B cell (primary cell): ENCODE data around the gene PPARG. TPM values are rescaled to one million over a fixed set of nuclear protein-coding genes. Genes with fewer than 3 reads are reported as not detected.

Experiments used
- ATAC-seq: fragments of 200-7000 bp; cut with Tn5 transposase; one replicate; pipeline ENCODE4 v1.10.0; 2021; ENCODE audit warnings: low read depth, mild to moderate bottlenecking, moderate number of reproducible peaks, moderate library complexity
- CTCF ChIA-PET: fragments of 350-600 bp; sonication (Branson Sonifier 250); formaldehyde crosslinking; loops from one replicate; lab custom pipeline; 2021; ENCODE audit warnings: antibody characterized with exemption, inconsistent platforms; lab: Charles Lee
- POLR2A ChIA-PET: fragments of 350-600 bp; sonication (Branson Sonifier 250); formaldehyde crosslinking; loops from one replicate; lab custom pipeline; 2021; ENCODE audit warnings: antibody characterized with exemption; lab: Charles Lee
- DNase-seq: peaks from one replicate; pipeline ENCODE4 v3.0.0; 2013
- H2AFZ ChIP-seq: 2 replicates; pipeline ENCODE4 v1.6.1; 2012; ENCODE audit warnings: mild to moderate bottlenecking, low read depth, low read length; ENCODE audit not compliant: insufficient read depth, poor library complexity, severe bottlenecking
- H3K27ac ChIP-seq, 2 donors: 1 replicate in 1 of 2; 2 replicates in 1 of 2; pipeline ENCODE4 v1.5.1; 2012 to 2013; ENCODE audit warnings: low read length in 2 of 2, mild to moderate bottlenecking in 2 of 2, moderate library complexity in 1 of 2
- H3K27me3 ChIP-seq, 4 experiments: fragments of 200-600 bp in 1 of 4; sonication (generic) in 1 of 4; replicated peaks in 1 of 4; 1 replicate in 2 of 4; 2 replicates in 2 of 4; pipeline versions ENCODE4 v1.6.1 to v1.7.0; 2013 to 2016; ENCODE audit warnings: low read length in 3 of 4, mild to moderate bottlenecking in 2 of 4, mixed read lengths in 1 of 4, moderate library complexity in 1 of 4; ENCODE audit not compliant: insufficient read depth in 4 of 4, control insufficient read depth in 3 of 4; ENCODE audit errors: control extremely low read depth in 1 of 4
- H3K36me3 ChIP-seq, 2 experiments: replicated peaks in 1 of 2; 1 replicate in 1 of 2; 2 replicates in 1 of 2; pipeline versions ENCODE4 v1.6.1 to v1.7.1; 2013; ENCODE audit warnings: low read length in 1 of 2; ENCODE audit not compliant: insufficient read depth in 2 of 2, control insufficient read depth in 1 of 2; ENCODE audit errors: control extremely low read depth in 1 of 2, extremely low read depth in 1 of 2
- H3K4me1 ChIP-seq, 2 donors: fragments of 200-600 bp in 1 of 2; sonication (generic) in 1 of 2; 1 replicate in 1 of 2; 2 replicates in 1 of 2; pipeline versions ENCODE4 v1.5.1 to v1.6.1; 2013 to 2017; ENCODE audit warnings: low read length in 2 of 2; ENCODE audit not compliant: control insufficient read depth in 2 of 2, insufficient read depth in 2 of 2
- H3K4me2 ChIP-seq: replicated peaks from 2 replicates; pipeline ENCODE3; 2012; ENCODE audit warnings: mild to moderate bottlenecking, low read depth, low read length; ENCODE audit not compliant: poor library complexity, severe bottlenecking
- H3K4me3 ChIP-seq, 5 experiments: fragments of 200-600 bp in 1 of 5; sonication (generic) in 1 of 5; 1 replicate in 3 of 5; 2 replicates in 2 of 5; pipeline versions ENCODE4 v1.5.1 to v1.7.0; 2011 to 2016; ENCODE audit warnings: low read length in 4 of 5, mild to moderate bottlenecking in 4 of 5, low read depth in 2 of 5, control low read depth in 1 of 5, moderate library complexity in 1 of 5; ENCODE audit not compliant: insufficient read depth in 1 of 5; ENCODE audit errors: control extremely low read depth in 1 of 5, extremely low read depth in 1 of 5
- H3K79me2 ChIP-seq: fragments of 200-600 bp; sonication (generic); one replicate; pipeline ENCODE4 v1.6.0; 2016; ENCODE audit warnings: low read length; ENCODE audit not compliant: control insufficient read depth, insufficient read depth
- H3K9ac ChIP-seq: fragments of 200-600 bp; sonication (generic); 2 replicates; pipeline ENCODE4 v1.6.1; 2017; ENCODE audit warnings: mild to moderate bottlenecking, low read length, moderate library complexity
- H3K9me3 ChIP-seq, 3 donors: one replicate each; pipeline versions ENCODE4 v1.6.1 to v1.7.1; 2013; ENCODE audit warnings: low read length in 2 of 3; ENCODE audit not compliant: control insufficient read depth in 2 of 3, insufficient read depth in 1 of 3; ENCODE audit errors: control extremely low read depth in 1 of 3
- H4K20me1 ChIP-seq: 2 replicates; pipeline ENCODE4 v1.6.0; 2012; ENCODE audit warnings: mild to moderate bottlenecking, low read length; ENCODE audit not compliant: insufficient read depth, control insufficient read depth, poor library complexity, severe bottlenecking
- H3K27ac Mint-ChIP-seq: one replicate; pipeline ENCODE4 v1.8.0; 2021; ENCODE audit warnings: mixed read lengths
- H3K27me3 Mint-ChIP-seq: one replicate; pipeline ENCODE4 v1.8.0; 2021; ENCODE audit warnings: mixed read lengths
- H3K4me1 Mint-ChIP-seq: one replicate; pipeline ENCODE4 v1.8.0; 2021; ENCODE audit warnings: mixed read lengths
- H3K4me3 Mint-ChIP-seq: one replicate; pipeline ENCODE4 v1.8.0; 2021; ENCODE audit warnings: mixed read lengths
- H3K9me3 Mint-ChIP-seq: one replicate; pipeline ENCODE4 v1.8.0; 2022; ENCODE audit warnings: mixed read lengths; ENCODE audit not compliant: insufficient read depth
- CTCF ChIP-seq: fragments of 200-600 bp; IDR thresholded peaks from one replicate; pipeline ENCODE4 v1.8.0; 2022; ENCODE audit warnings: antibody characterized with exemption, mild to moderate bottlenecking
- EZH2 ChIP-seq: IDR thresholded peaks from 2 replicates; pipeline ENCODE4 v1.6.1; 2012; ENCODE audit warnings: borderline replicate concordance, low read depth, mild to moderate bottlenecking, moderate library complexity, low read length; ENCODE audit not compliant: insufficient read depth, poor library complexity, severe bottlenecking
- WGBS: methylation state at CpG from one replicate; pipeline ENCODE4 v1.1.5; 2013; ENCODE audit warnings: missing lambda C conversion rate; ENCODE audit not compliant: insufficient coverage; 5-methylcytosine and 5-hydroxymethylcytosine counted together
- intact Hi-C: fragments of 100-400 bp; cut with micrococcal nuclease; formaldehyde crosslinking; loops from one replicate; pipeline ENCODE4 v1.10.0; 2022
- polyA plus RNA-seq: library from polyadenylated mRNA; depleted of rRNA; stranded (reverse); fragments of >200 nt; gene quantifications from 2 replicates; pipeline ENCODE4 v1.2.3, GENCODE V29; 2012
- total RNA-seq, 2 donors: library from RNA; stranded (reverse); fragments of 120-200 nt in 1 of 2; gene quantifications; 1 replicate in 1 of 2; 2 replicates in 1 of 2; pipeline versions ENCODE4 v1.2.3 to v1.2.4, GENCODE V29; 2013 to 2022

The PPARG gene
- total and polyA plus RNA-seq, 2 donors (not counting 1 experiment from before 2014, with no cell fraction given): 0.12 to 0.44 TPM

DNA sequence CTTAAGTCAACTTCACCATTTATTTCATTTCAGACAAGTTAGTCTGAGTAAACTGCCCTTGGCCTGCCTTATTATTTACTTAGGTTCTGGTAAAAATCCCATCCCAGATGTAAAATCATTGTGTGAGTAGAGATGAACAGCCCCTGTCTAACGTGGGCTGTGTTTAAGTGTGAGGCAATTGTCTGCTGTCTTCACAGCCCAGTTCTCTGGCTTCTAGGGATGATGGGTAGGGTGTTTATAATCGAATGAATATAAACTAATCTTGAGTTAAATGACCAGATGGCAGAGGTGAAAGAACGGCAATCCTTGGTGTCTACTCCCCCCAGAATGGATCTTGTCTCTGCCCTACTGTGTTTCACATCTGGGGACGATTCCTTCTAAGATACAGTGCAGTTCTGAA, 20.8 kb downstream of the PPARG start:
- intact Hi-C loops: no loop called here
- H4K20me1 ChIP-seq: no peaks in the 10 kb centered on the region
- H3K27me3 ChIP-seq: no peaks in the 10 kb centered on the region
- no peak overlapping the region for H3K27ac Mint-ChIP-seq
- no peak overlapping the region for H3K9ac ChIP-seq
- no peak overlapping the region for H3K4me2 ChIP-seq
- no peak overlapping the region for H3K4me3 Mint-ChIP-seq
- no peaks in the 10 kb centered on the region for H3K79me2 ChIP-seq
- no peak overlapping the region for H3K4me3 ChIP-seq
- TF ChIP-seq EZH2: no peak
- no peak for TF ChIP-seq CTCF
- ChIA-PET POLR2A (no interaction called here), CTCF (no interaction called here)
- H3K27me3 Mint-ChIP-seq: peaks cover 8% of the 10 kb centered on the region
- no peaks in the 10 kb centered on the region for H3K4me1 Mint-ChIP-seq
- H3K4me1 ChIP-seq: no peaks in the 10 kb centered on the region
- H3K9me3 Mint-ChIP-seq: no peaks in the 10 kb centered on the region
- H2AFZ ChIP-seq: no peak overlapping the region
- no peak overlapping the region for H3K27ac ChIP-seq
- no peaks in the 10 kb centered on the region for H3K36me3 ChIP-seq
- WGBS: no CpG with 5 or more reads among the region's 4 CpGs
- no peaks in the 10 kb centered on the region for H3K9me3 ChIP-seq
- DNase-seq (no peak), ATAC-seq (no peak)

- intact Hi-C loops: no loop called here
- TF ChIP-seq EZH2 (no peak), CTCF (no peak)
- DNase-seq: no peak
- Histone ChIP-seq H3K4me3 (no peak overlapping the region), H3K9ac (no peak overlapping the region), H2AFZ (no peak overlapping the region), H3K36me3 (no peaks in the 10 kb centered on the region), H3K4me2 (no peak overlapping the region), H3K27me3 (no peaks in the 10 kb centered on the region), H3K9me3 (no peaks in the 10 kb centered on the region), H3K79me2 (no peaks in the 10 kb centered on the region), H3K27ac (no peak overlapping the region), H3K4me1 (no peaks in the 10 kb centered on the region), H4K20me1 (no peaks in the 10 kb centered on the region)
- Mint-ChIP-seq H3K9me3 (no peaks in the 10 kb centered on the region), H3K4me3 (no peak overlapping the region), H3K27ac (no peak overlapping the region), H3K27me3 (peaks cover 10% of the 10 kb centered on the region), H3K4me1 (no peaks in the 10 kb centered on the region)
- ChIA-PET CTCF (no interaction called here), POLR2A (no interaction called here)
- no peak for ATAC-seq
- no CpG with 5 or more reads among the region's 1 CpG for WGBS
Measured at GRCh38 chr3:12312010-12312409, 23.1 kb downstream of the PPARG start.
